Upper lobe of left lung (tissue), 4 donors: Measurements from ENCODE around the gene KCND2.

Experiments used
- POLR2A ChIP-seq, 4 donors: fragments of 450-650 bp; IDR thresholded peaks; one replicate each; pipeline ENCODE4 v1.5.1; 2016 to 2017; ENCODE audit warnings: antibody characterized with exemption in 4 of 4, mild to moderate bottlenecking in 2 of 4
- POLR2AphosphoS5 ChIP-seq, 2 donors: sonication (generic); formaldehyde crosslinking; IDR thresholded peaks; one replicate each; pipeline ENCODE4 v1.5.1; 2017; ENCODE audit warnings: antibody characterized with exemption in 2 of 2
- TF ChIP-seq, protein P1 (sequence below), 6 experiments: fragments of 450-650 bp in 4 of 6; fragments of 200-600 bp in 2 of 6; sonication (generic) in 2 of 6; IDR thresholded peaks; one replicate each; pipeline ENCODE4 v1.5.1; 2016 to 2019; ENCODE audit warnings: antibody characterized with exemption in 6 of 6

DNA sequence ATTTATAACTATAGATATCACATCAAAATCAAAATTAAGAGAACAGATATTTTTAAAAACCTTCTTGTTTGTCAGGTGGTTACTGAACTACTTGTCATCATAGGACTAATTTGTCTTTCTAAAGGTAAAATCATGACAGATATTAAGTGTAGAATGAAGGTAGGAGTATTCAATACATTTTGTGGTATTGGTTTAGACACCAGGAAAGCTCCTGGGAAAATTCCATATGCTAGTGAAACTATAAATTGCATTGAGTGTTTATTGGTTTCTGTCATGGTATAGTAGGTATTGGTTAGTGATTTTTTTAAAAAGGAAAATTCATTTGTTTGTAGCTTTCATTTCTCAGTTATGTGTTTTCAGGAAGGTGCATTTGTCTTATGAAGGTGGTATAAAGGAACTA is 132.7 kb downstream of the KCND2 start:
- TF ChIP-seq, protein P1, sequence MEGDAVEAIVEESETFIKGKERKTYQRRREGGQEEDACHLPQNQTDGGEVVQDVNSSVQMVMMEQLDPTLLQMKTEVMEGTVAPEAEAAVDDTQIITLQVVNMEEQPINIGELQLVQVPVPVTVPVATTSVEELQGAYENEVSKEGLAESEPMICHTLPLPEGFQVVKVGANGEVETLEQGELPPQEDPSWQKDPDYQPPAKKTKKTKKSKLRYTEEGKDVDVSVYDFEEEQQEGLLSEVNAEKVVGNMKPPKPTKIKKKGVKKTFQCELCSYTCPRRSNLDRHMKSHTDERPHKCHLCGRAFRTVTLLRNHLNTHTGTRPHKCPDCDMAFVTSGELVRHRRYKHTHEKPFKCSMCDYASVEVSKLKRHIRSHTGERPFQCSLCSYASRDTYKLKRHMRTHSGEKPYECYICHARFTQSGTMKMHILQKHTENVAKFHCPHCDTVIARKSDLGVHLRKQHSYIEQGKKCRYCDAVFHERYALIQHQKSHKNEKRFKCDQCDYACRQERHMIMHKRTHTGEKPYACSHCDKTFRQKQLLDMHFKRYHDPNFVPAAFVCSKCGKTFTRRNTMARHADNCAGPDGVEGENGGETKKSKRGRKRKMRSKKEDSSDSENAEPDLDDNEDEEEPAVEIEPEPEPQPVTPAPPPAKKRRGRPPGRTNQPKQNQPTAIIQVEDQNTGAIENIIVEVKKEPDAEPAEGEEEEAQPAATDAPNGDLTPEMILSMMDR (IDR thresholded peaks at IDR 0.05) = no peak
- TF ChIP-seq POLR2A (IDR thresholded peaks at IDR 0.05) (no peak), POLR2AphosphoS5 (IDR thresholded peaks at IDR 0.05) (no peak)
